Mucosa of descending colon (tissue), 3 donors: ENCODE measurements around the gene EGLN3. TPM values are rescaled to one million over a fixed set of nuclear protein-coding genes. Genes with fewer than 3 reads are reported as not detected.

Experiments
- ATAC-seq: fragments of 200-7000 bp; cut with Tn5 transposase; one replicate; pipeline ENCODE4 v1.9.1; 2020; ENCODE audit warnings: mild to moderate bottlenecking, moderate library complexity
- DNase-seq, 3 donors: peaks; one replicate each; pipeline ENCODE4 v3.0.0-alpha.2; 2020
- H3K36me3 ChIP-seq: fragments of 200-600 bp; one replicate; pipeline ENCODE4 v1.8.0; 2021; ENCODE audit warnings: low read depth, mild to moderate bottlenecking
- H3K4me1 ChIP-seq: fragments of 200-600 bp; one replicate; pipeline ENCODE4 v1.8.0; 2021; ENCODE audit warnings: low read depth, mild to moderate bottlenecking
- H3K4me3 ChIP-seq: fragments of 200-600 bp; one replicate; pipeline ENCODE4 v1.8.0; 2021; ENCODE audit warnings: mild to moderate bottlenecking
- H3K9me3 ChIP-seq: fragments of 200-600 bp; one replicate; pipeline ENCODE4 v1.8.0; 2021; ENCODE audit warnings: mild to moderate bottlenecking
- intact Hi-C, 2 donors: fragments of 100-400 bp; cut with DNase I in 1 of 2; cut with micrococcal nuclease in 1 of 2; formaldehyde crosslinking; loops; one replicate each; pipeline versions ENCODE4 v1.11.0 to v1.11.1; 2022; cut with DNase I, micrococcal nuclease
- total RNA-seq, 3 donors: library from RNA; stranded (reverse); fragmentation: NEBNext Ultra II Directional in 2 of 3; extraction: Animal tissue kit (Norgen Biotek cat#: 25700) in 2 of 3; gene quantifications; one replicate each; pipeline versions ENCODE4 v1.2.1 to v1.2.4, GENCODE V29; 2021 to 2023
- TF ChIP-seq, protein P1 (sequence below): fragments of 200-600 bp; IDR thresholded peaks from one replicate; pipeline ENCODE4 v1.8.0; 2022; ENCODE audit warnings: antibody characterized with exemption, mild to moderate bottlenecking
- donor health status: DM: no; HTN: no; CAD: no; lungs with moderate emphysema.
- donor health status: DM: no; HTN: no; CAD: no.
- donor health status: DM: no; HTN: yes; CAD: no.

Gene EGLN3
- total RNA-seq, 3 donors from 2014 or later = 50.8 to 140 (median 72.8) TPM

DNA sequence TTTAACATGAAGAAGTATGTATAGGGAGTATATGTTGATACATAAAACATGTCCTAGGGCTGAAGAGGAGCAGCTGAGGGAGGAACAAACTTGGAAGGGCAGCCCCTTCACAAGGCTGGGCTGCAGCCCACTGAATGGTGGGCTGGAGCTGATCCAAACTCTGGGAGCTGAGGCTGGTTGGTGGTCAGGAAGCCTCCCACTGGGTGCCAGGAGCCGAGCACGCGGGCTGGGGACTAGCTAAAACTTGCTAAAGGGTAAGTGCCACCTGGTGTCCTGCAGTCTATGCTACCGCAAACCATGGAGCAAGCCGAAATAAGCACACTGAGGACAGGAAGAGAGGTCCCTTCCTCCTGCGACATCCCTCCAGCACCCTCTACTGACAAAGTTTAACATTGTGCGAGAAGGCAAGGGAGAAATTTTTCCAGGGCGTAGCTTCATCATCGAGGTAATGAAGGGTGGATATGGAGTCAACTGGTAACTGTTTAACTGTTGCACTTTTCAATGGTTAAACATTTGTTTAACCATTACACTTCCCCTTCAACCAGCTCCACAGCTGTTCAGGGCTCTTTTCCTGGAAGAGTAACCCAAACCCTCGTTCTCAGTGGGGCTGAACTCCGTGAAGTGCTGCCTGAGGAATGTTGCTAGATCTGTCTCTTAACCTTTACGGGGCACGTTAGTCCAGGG is 42.2 kb downstream of the EGLN3 start:
- ATAC-seq (peak; percentile 87), DNase-seq (peak in 2 of 3 donors; percentile 52 to 68)
- Histone ChIP-seq H3K4me1 (no peaks in the 10 kb centered on the region), H3K36me3 (no peaks in the 10 kb centered on the region), H3K9me3 (no peaks in the 10 kb centered on the region), H3K4me3 (no peak overlapping the region)
- intact Hi-C loops = no loop called here
- TF ChIP-seq, protein P1, sequence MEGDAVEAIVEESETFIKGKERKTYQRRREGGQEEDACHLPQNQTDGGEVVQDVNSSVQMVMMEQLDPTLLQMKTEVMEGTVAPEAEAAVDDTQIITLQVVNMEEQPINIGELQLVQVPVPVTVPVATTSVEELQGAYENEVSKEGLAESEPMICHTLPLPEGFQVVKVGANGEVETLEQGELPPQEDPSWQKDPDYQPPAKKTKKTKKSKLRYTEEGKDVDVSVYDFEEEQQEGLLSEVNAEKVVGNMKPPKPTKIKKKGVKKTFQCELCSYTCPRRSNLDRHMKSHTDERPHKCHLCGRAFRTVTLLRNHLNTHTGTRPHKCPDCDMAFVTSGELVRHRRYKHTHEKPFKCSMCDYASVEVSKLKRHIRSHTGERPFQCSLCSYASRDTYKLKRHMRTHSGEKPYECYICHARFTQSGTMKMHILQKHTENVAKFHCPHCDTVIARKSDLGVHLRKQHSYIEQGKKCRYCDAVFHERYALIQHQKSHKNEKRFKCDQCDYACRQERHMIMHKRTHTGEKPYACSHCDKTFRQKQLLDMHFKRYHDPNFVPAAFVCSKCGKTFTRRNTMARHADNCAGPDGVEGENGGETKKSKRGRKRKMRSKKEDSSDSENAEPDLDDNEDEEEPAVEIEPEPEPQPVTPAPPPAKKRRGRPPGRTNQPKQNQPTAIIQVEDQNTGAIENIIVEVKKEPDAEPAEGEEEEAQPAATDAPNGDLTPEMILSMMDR = no peak

- ATAC-seq (no peak), DNase-seq (no peak)
- no peak overlapping the region for H3K4me3 ChIP-seq
- TF ChIP-seq, protein P1 = no peak
- H3K4me1 ChIP-seq = no peaks in the 10 kb centered on the region
- intact Hi-C loops = no loop called here
- no peaks in the 10 kb centered on the region for H3K9me3 ChIP-seq
- H3K36me3 ChIP-seq = no peaks in the 10 kb centered on the region
Observed at GRCh38 chr14:33906968-33907367, 43.9 kb downstream of the EGLN3 start.

DNA sequence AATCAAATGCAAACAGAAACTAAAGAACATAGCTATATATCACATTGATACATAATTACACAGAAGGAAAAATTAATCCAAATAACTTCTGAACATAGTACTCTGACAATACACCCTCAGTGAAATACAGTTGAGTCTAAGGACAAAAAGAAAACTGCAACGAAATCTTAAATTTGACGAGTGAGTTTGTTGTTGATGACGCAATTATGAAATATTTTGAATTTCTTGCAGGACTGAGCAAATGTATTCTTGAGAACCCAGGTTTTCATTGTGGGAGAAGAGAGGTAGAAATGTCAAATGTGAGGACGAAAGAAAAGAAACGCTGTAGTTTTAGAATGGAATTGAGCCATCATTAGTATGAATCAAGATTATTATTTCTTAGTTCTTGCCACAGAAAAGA is 46.3 kb downstream of the EGLN3 start:
- ATAC-seq = no peak
- Histone ChIP-seq H3K4me1 (peaks cover 6% of the 10 kb centered on the region), H3K36me3 (no peaks in the 10 kb centered on the region), H3K4me3 (no peak overlapping the region), H3K9me3 (no peaks in the 10 kb centered on the region)
- TF ChIP-seq, protein P1 = no peak
- no peak for DNase-seq
- intact Hi-C loops = no loop called here

GRCh38 chr14:33903369-33903768 is 47.5 kb downstream of the EGLN3 start:
- peaks cover 9% of the 10 kb centered on the region for H3K4me1 ChIP-seq
- intact Hi-C loops = no loop called here

GRCh38 chr14:33902363-33902762 is 48.5 kb downstream of the EGLN3 start:
- Histone ChIP-seq H3K9me3 (no peaks in the 10 kb centered on the region), H3K4me3 (no peak overlapping the region), H3K36me3 (no peaks in the 10 kb centered on the region), H3K4me1 (peaks cover 9% of the 10 kb centered on the region)
- DNase-seq (no peak), ATAC-seq (no peak)
- intact Hi-C loops = no loop called here
- TF ChIP-seq, protein P1 = no peak

More at GRCh38 chr14:33903369-33903768, 47.5 kb downstream of the EGLN3 start:
- ATAC-seq = no peak
- H3K4me3 ChIP-seq = no peak overlapping the region
- no peak for DNase-seq
- H3K9me3 ChIP-seq = no peaks in the 10 kb centered on the region
- no peaks in the 10 kb centered on the region for H3K36me3 ChIP-seq
- TF ChIP-seq, protein P1 = no peak
